Measurements from ENCODE around the gene MED4.

MED4 gene

DNA sequence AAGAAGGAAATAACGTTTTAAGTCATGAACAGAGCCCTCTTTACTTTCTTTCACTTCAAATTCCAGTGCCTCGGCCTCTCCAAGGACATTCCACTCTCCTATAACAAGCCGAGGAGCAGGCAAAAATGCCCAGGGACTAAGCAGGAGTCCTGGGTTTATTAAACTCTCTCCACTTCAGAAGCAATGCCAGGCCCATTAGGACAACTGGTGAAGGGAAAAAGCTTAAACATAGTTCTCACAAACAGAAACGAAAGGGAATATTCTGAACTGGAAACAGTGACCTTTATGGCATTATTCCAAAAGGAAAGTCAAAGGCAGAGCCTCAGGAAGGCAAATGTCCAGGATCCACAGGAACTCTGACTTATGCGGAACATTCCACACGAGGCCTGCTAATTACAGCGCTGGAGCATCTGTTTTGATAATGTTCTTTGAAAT is 30.9 kb upstream of the MED4 start:
- H3K9ac ChIP-seq (ENCODE audit: insufficient read length, low read depth) = no peak overlapping the region
- no peak for DNase-seq (ENCODE audit: low read depth, low spot score)
- H3K9me3 ChIP-seq (ENCODE audit: insufficient read depth, low read length) = no peaks in the 10 kb centered on the region
- H3K27me3 ChIP-seq (ENCODE audit: insufficient read depth, insufficient read length) = no peaks in the 10 kb centered on the region
- no peaks in the 10 kb centered on the region for H3K36me3 ChIP-seq (ENCODE audit: insufficient read depth, insufficient read length, low read length)
- H3K4me3 ChIP-seq (ENCODE audit: insufficient read length, low read depth) = no peak overlapping the region
- TF ChIP-seq YY1 (IDR thresholded peaks at IDR 0.05; ENCODE audit: insufficient read depth, insufficient read length) (no peak), ZNF274 (IDR thresholded peaks at IDR 0.05; ENCODE audit: low read depth, low read length) (no peak), SUZ12 (IDR thresholded peaks at IDR 0.05; ENCODE audit: extremely low read depth, insufficient read depth, insufficient read length) (no peak)
- H3K4me1 ChIP-seq (ENCODE audit: insufficient read depth, insufficient read length) = no peaks in the 10 kb centered on the region

- Histone ChIP-seq H3K4me3 (ENCODE audit: insufficient read length, low read depth) (no peak overlapping the region), H3K36me3 (ENCODE audit: insufficient read depth, insufficient read length, low read length) (no peaks in the 10 kb centered on the region), H3K9ac (ENCODE audit: insufficient read length, low read depth) (no peak overlapping the region), H3K4me1 (ENCODE audit: insufficient read depth, insufficient read length) (no peaks in the 10 kb centered on the region), H3K27me3 (ENCODE audit: insufficient read depth, insufficient read length) (no peaks in the 10 kb centered on the region), H3K9me3 (ENCODE audit: insufficient read depth, low read length) (no peaks in the 10 kb centered on the region)
- TF ChIP-seq SUZ12 (IDR thresholded peaks at IDR 0.05; ENCODE audit: extremely low read depth, insufficient read depth, insufficient read length) (no peak), ZNF274 (IDR thresholded peaks at IDR 0.05; ENCODE audit: low read depth, low read length) (no peak), YY1 (IDR thresholded peaks at IDR 0.05; ENCODE audit: insufficient read depth, insufficient read length) (no peak)
- DNase-seq (ENCODE audit: low read depth, low spot score) = no peak
These were observed 28.9 kb upstream of the MED4 start for GRCh38 chr13:48123812-48124211.

DNA sequence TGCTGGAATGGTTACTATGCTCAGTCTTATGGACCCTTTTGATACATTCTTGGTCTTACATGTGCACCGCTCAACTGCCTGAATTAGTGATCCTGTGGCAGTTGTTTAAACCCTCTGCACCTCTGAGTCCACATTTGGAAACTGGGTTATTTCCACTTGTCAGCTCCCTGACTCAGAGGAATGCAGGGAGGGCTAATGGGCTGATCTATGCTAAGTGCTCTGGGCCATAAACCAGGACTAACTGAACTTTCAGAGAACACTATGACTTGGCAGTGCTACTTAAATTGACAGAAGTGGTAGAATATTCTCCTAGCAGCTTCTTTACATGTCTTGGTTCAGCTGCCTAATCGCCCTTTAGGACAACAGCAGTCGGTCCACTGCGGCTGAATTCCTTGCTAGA is 26.8 kb upstream of the MED4 start:
- DNase-seq (ENCODE audit: low read depth, low spot score) = no peak
- no peak overlapping the region for H3K4me3 ChIP-seq (ENCODE audit: insufficient read length, low read depth)
- H3K4me1 ChIP-seq (ENCODE audit: insufficient read depth, insufficient read length) = no peaks in the 10 kb centered on the region
- H3K9ac ChIP-seq (ENCODE audit: insufficient read length, low read depth) = no peak overlapping the region
- no peaks in the 10 kb centered on the region for H3K9me3 ChIP-seq (ENCODE audit: insufficient read depth, low read length)
- no peaks in the 10 kb centered on the region for H3K27me3 ChIP-seq (ENCODE audit: insufficient read depth, insufficient read length)
- no peaks in the 10 kb centered on the region for H3K36me3 ChIP-seq (ENCODE audit: insufficient read depth, insufficient read length, low read length)
- TF ChIP-seq YY1 (IDR thresholded peaks at IDR 0.05; ENCODE audit: insufficient read depth, insufficient read length) = no peak
- no peak for TF ChIP-seq ZNF274 (IDR thresholded peaks at IDR 0.05; ENCODE audit: low read depth, low read length)
- TF ChIP-seq SUZ12 (IDR thresholded peaks at IDR 0.05; ENCODE audit: extremely low read depth, insufficient read depth, insufficient read length) = no peak

DNA sequence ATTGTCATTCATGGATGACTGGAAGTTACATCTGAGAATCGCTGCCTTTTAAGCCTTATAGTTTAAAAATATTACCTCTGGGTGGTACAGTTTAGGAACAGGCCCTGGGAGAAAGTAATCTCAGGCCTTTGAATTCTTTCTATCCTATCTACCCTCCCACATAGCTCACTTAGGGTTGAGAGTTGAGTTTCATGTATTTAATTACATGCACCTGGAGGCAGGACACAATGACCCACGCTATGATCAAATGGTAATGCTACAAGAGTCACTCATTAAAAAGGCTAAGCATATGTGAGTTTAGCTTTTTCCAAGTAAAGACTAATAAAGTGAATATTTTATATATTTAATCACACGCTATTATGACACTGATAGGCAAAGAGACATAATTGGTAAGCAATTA is 25.3 kb upstream of the MED4 start:
- TF ChIP-seq SUZ12 (IDR thresholded peaks at IDR 0.05; ENCODE audit: extremely low read depth, insufficient read depth, insufficient read length) = no peak
- no peak for TF ChIP-seq ZNF274 (IDR thresholded peaks at IDR 0.05; ENCODE audit: low read depth, low read length)
- TF ChIP-seq YY1 (IDR thresholded peaks at IDR 0.05; ENCODE audit: insufficient read depth, insufficient read length) = no peak
- no peak for DNase-seq (ENCODE audit: low read depth, low spot score)
- H3K9me3 ChIP-seq (ENCODE audit: insufficient read depth, low read length) = no peaks in the 10 kb centered on the region
- H3K9ac ChIP-seq (ENCODE audit: insufficient read length, low read depth) = no peak overlapping the region
- H3K36me3 ChIP-seq (ENCODE audit: insufficient read depth, insufficient read length, low read length) = no peaks in the 10 kb centered on the region
- no peak overlapping the region for H3K4me3 ChIP-seq (ENCODE audit: insufficient read length, low read depth)
- H3K27me3 ChIP-seq (ENCODE audit: insufficient read depth, insufficient read length) = no peaks in the 10 kb centered on the region
- H3K4me1 ChIP-seq (ENCODE audit: insufficient read depth, insufficient read length) = no peaks in the 10 kb centered on the region

GRCh38 chr13:48118030-48118429 is 23.1 kb upstream of the MED4 start:
- Histone ChIP-seq H3K4me3 (ENCODE audit: insufficient read length, low read depth) (no peak overlapping the region), H3K9me3 (ENCODE audit: insufficient read depth, low read length) (no peaks in the 10 kb centered on the region), H3K9ac (ENCODE audit: insufficient read length, low read depth) (no peak overlapping the region), H3K4me1 (ENCODE audit: insufficient read depth, insufficient read length) (no peaks in the 10 kb centered on the region), H3K27me3 (ENCODE audit: insufficient read depth, insufficient read length) (no peaks in the 10 kb centered on the region), H3K36me3 (ENCODE audit: insufficient read depth, insufficient read length, low read length) (no peaks in the 10 kb centered on the region)
- no peak for DNase-seq (ENCODE audit: low read depth, low spot score)
- TF ChIP-seq SUZ12 (IDR thresholded peaks at IDR 0.05; ENCODE audit: extremely low read depth, insufficient read depth, insufficient read length) (no peak), YY1 (IDR thresholded peaks at IDR 0.05; ENCODE audit: insufficient read depth, insufficient read length) (no peak), ZNF274 (IDR thresholded peaks at IDR 0.05; ENCODE audit: low read depth, low read length) (no peak)

- Histone ChIP-seq H3K27me3 (ENCODE audit: insufficient read depth, insufficient read length) (no peaks in the 10 kb centered on the region), H3K36me3 (ENCODE audit: insufficient read depth, insufficient read length, low read length) (no peaks in the 10 kb centered on the region), H3K9ac (ENCODE audit: insufficient read length, low read depth) (no peak overlapping the region), H3K4me3 (ENCODE audit: insufficient read length, low read depth) (no peak overlapping the region), H3K9me3 (ENCODE audit: insufficient read depth, low read length) (no peaks in the 10 kb centered on the region), H3K4me1 (ENCODE audit: insufficient read depth, insufficient read length) (no peaks in the 10 kb centered on the region)
- no peak for TF ChIP-seq ZNF274 (IDR thresholded peaks at IDR 0.05; ENCODE audit: low read depth, low read length)
- no peak for TF ChIP-seq SUZ12 (IDR thresholded peaks at IDR 0.05; ENCODE audit: extremely low read depth, insufficient read depth, insufficient read length)
- no peak for TF ChIP-seq YY1 (IDR thresholded peaks at IDR 0.05; ENCODE audit: insufficient read depth, insufficient read length)
- no peak for DNase-seq (ENCODE audit: low read depth, low spot score)
These were observed 21.9 kb upstream of the MED4 start for GRCh38 chr13:48116808-48117207.

GRCh38 chr13:48113756-48114130 is 18.8 kb upstream of the MED4 start:
- Histone ChIP-seq H3K27me3 (ENCODE audit: insufficient read depth, insufficient read length) (no peaks in the 10 kb centered on the region), H3K9me3 (ENCODE audit: insufficient read depth, low read length) (no peaks in the 10 kb centered on the region), H3K4me1 (ENCODE audit: insufficient read depth, insufficient read length) (no peaks in the 10 kb centered on the region), H3K4me3 (ENCODE audit: insufficient read length, low read depth) (no peak overlapping the region), H3K36me3 (ENCODE audit: insufficient read depth, insufficient read length, low read length) (no peaks in the 10 kb centered on the region), H3K9ac (ENCODE audit: insufficient read length, low read depth) (no peak overlapping the region)
- TF ChIP-seq SUZ12 (IDR thresholded peaks at IDR 0.05; ENCODE audit: extremely low read depth, insufficient read depth, insufficient read length) (no peak), ZNF274 (IDR thresholded peaks at IDR 0.05; ENCODE audit: low read depth, low read length) (no peak), YY1 (IDR thresholded peaks at IDR 0.05; ENCODE audit: insufficient read depth, insufficient read length) (no peak)
- DNase-seq (ENCODE audit: low read depth, low spot score) = no peak

Data from NT2/D1 (cell line).